GM21447 (cell line): ENCODE data around the gene DGCR6.
"Not testable (repeated sequence)": the region's sequence is repeated elsewhere in the genome, so short reads cannot be mapped to it uniquely, and the experiment has no call there.

ENCODE experiments used
- ATAC-seq: cut with Tn5 transposase; IDR thresholded peaks from one replicate; pipeline ENCODE4 v1.9.1; 2021; ENCODE audit not compliant: unreplicated experiment

The DGCR6 gene

DNA sequence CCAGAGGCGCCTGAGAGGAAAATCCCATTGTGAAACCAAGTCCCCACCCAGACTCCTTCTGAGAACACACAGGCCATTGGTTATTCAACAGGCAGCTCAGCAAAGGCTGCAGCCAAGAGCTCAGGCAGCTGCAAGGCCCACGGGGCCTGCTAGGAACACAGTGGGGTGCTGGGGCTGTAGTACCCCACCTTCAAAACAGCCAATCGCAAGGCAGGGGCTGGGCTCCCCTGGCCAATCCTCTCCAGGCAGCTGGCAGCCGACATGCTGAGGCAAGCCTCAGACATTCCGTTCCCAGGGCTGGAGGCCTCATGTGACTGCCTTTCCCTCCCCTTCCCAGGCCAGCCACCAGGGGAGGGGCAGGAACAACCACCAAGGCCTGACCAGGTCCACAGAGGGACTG is 23.3 kb downstream of the DGCR6 start:
- ATAC-seq = no peak

DNA sequence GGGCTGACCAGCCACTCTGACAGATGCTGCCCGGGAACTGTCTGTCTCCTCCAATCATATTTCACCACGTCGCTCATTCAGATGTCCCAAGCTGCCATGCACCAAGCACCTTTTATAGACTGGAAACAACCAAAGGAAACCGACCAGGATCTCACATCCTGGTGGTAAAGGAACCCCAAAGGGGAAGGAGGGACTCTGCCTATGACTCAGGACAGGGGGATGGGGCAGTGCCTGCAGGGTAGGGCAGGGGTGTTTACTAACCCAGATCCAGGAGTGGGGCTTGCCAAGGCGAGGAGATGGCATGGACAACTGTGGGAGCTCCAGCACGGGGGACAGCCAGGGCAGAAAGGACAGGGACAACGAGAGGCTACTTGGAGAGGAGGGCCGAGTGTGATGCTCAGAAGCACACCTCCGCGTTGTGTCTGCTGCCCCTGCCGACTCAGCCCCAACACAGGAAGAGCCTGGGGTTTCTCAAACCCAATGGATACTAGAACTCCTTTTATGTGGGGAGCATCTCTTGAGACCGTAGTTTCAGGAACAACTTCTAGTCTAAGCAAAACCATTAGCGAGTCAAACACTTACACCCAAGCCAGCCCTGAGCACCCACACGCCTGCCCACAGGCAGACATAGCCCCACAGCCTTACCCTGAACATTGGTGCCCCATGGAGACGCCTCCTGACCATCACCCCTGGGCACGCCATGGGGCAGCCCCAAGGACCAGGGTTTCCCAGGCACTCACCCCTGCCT is 26.0 kb downstream of the DGCR6 start:
- ATAC-seq = no peak

DNA sequence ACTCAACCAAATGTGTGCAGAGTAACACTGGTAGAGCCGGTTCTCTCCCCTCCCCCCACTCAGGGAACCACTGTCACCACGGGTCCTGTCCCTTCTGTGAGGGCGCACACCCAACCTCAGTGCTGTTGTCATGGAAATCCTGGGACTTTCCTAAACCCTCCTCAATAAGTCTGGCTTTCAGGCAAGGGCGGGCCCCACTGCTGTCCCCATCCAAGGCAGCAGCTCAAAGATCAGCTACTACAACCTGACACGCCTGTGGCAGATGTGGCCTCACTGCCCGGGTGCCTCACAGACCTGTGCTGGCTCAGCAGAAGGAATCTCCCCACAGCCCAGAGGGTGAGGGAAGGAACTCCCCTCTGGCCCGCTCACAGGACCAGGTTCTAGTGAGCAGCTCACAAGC is 27.8 kb downstream of the DGCR6 start:
- no peak for ATAC-seq

DNA sequence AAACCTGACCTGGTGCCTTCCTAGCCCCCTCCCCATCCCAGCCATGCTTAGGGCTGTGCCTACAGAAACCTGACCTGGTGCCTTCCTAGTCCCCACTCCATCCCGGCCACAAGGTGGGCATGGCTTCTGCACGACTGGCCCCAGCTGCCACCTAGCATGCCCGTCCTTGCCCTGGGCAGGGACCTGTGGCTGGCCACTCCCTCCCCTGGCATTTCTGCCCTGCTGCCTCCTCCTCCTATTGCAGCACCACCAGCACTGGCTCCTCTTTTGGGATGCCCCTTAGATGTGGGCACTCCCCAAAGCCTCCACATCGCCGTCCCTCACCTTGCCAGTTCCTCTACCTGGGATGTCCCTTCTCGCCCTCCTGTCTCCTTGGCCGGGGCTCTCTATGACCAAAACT is 28.6 kb downstream of the DGCR6 start:
- not testable (repeated sequence) for ATAC-seq

DNA sequence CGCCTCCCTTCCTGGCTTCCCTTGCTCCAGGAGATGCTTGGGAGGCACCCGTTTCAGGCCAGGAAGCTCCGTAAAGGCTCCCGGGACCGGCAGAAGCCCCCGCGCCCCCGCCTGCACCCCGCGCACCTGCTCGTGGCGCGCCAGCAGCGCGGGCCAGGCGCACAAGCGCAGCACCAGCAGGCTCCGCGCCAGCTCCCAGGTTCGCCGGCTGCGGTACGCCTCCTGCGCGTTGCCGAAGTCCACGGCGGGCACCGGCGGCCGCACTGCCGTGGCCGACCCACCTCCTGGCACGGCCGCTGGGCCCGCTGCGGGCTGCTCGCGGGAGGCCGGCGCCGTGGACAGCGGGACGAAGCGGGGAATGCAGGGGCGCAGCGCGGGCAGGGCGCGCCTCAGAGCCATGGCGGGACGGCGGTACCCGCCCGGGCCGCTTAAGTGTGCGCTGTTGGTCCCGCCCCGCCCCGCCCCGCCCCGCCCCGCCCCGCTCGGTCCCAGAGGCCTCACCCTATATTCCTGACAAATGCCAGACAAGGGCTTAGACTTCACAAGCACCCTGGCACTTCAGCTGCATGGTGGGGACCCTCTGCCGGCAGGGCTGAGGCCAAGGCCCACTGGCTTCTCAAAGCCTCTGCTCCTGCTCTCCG is 29.9 kb downstream of the DGCR6 start, which contains the start of gene PRODH:
PRODH (minus strand) TSS at position 405 of the 641 bp plus-strand sequence; CDS start at position 399, 6 bp downstream.
- no peak for ATAC-seq

DNA sequence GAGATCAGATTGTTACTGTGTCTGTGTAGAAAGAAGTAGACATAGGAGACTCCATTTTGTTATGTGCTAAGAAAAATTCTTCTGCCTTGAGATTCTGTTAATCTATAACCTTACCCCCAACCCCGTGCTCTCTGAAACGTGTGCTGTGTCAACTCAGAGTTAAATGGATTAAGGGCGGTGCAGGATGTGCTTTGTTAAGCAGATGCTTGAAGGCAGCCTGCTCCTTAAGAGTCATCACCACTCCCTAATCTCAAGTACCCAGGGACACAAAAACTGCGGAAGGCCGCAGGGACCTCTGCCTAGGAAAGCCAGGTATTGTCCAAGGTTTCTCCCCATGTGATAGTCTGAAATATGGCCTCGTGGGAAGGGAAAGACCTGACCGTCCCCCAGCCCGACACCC is 32.6 kb downstream of the DGCR6 start:
- not testable (repeated sequence) for ATAC-seq

DNA sequence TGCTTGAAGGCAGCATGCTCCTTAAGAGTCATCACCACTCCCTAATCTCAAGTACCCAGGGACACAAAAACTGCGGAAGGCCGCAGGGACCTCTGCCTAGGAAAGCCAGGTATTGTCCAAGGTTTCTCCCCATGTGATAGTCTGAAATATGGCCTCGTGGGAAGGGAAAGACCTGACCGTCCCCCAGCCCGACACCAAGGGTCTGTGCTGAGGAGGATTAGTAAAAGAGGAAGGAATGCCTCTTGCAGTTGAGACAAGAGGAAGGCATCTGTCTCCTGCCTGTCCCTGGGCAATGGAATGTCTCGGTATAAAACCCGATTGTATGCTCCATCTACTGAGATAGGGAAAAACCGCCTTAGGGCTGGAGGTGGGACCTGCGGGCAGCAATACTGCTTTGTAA is 41.0 kb downstream of the DGCR6 start:
- not testable (repeated sequence) for ATAC-seq

DNA sequence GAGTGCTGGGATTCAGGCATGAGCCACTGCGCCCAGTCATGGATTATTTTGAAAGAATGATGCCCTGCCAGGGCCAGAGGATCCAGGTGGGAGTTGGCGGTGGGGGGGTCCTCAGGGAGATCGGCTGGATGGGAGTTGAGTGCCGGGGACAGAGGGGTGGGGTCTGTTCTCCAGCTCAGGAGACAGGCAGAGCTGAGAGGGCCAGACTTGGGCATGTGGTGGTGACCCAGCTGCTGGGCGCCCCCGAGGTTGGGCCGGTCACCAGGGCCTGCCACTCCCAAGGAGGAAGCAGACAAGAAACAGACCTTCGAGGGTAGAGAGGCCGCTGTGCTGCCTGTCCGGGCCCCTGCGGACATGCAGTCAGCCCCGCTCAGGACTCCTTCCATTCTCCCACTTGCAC is 41.8 kb downstream of the DGCR6 start:
- no peak for ATAC-seq

DNA sequence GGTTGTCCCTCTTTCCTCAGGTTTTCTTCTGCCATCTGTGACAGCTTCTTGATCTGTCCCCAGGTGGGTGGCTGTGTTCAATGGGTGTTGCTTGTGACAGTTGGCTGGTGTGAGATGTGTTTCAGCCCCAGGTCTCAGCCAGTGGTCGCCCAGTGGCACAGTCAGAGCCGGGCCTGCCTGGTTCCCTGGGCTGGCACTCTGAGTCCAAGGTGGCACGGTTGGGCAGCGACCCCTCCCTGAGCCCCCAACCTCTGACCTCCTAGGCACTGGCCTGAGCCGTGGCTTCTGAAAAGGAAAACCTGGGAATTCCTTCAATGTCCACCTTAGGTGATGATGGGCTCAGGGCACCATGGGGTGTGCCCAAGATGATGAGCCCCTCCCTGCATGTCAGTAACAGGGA is 44.0 kb downstream of the DGCR6 start:
- no peak for ATAC-seq

DNA sequence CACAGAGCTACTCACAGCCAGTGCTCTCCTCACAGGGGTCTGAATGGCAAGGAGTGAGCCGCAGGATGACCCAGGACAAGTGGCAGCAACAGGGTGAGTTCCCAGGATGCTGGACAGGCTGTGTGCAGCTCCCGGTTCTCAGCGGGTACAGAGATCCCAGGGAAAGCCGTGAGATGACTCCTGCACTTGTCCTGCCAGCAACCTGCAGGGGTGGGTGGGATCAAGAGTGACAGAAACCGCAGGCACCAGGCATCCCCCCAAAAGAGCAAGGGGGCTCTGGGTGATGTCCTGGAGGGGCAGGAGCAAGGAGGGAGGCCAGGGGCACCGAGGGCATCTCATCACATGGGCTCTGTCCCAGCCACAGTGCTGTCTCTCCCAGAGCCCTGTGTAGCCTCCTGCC is 45.9 kb downstream of the DGCR6 start:
- ATAC-seq = no peak

DNA sequence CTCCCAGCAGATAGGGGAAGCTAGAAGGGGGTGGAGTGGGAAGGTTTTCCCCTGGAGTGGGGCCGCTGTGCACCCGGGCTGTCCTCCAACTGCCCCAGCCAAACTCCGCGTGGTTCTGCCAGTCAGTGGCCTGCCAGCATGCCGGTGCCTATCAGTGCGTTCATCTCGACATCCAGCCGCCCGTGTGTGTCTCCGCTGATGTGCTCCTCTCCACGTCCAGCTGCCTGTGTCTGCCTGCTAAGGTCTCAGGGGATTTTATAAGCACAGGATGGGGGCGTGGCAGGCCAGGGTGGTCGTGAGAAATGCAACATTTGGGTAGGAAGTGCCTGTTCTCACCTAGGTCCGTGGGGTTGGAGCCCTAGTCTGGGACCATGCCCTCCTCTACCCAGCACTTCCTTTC is 47.0 kb downstream of the DGCR6 start:
- not testable (repeated sequence) for ATAC-seq

DNA sequence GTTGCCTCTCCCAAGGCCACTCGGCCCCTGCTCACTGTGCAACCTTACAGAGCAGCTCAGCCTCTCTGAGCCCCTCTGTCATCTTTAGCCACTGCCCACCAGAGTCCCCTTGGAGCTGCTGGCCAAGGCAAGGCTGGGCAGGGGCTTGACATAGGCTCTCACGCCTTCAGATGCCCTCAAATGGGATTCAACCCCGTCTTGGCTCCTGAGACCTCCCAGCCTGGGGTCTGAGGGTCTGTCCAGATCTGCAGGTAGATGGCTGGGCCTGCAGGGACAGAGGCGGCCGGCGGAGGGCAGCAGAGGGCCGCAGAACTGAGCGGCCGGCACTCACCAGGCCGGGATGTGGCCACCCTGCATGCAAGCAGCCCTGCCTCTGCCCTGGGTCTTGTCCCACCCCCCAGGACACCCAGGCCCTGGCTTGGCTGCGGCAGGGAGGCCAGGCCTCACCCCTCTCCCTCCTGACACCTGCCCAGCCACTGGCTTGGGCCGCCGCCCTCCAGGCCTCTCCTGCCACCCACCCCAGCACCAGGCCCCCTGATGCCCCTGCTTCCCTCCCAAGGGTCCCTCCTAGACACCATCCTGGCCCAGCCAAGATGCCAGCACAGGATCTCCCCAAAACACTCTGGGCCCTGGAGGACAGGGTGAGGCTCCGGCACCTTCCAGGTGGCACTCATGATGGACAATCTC is 48.3 kb downstream of the DGCR6 start:
- ATAC-seq = not testable (repeated sequence)

DNA sequence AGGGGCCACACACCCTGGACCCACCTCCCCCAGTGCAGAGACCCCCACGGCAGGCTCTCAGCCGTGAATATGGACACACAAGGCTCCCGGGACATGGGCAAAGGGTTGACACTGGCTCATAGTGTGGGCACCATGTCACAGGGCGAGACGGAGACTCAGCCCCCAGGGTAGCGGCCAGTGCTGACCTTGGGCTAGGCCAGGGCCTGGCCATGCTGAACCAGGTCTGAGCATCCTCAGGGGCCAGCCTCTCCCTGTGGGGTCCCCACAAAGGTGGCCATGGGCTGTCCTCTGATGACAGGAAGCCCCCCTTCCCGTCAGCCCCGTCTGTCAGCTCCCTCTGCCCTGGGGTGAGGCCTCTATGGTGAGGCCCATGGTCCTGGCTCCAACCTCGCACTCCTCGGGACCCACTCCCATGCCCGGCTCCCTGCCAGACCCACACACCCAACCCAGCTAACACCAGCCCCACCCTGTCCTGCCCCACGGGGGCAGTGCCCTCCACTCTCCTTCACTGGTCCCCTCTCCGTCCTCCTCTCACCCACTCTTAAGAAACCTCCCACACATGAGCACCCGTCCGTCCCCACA is 49.0 kb downstream of the DGCR6 start:
- no peak for ATAC-seq

DNA sequence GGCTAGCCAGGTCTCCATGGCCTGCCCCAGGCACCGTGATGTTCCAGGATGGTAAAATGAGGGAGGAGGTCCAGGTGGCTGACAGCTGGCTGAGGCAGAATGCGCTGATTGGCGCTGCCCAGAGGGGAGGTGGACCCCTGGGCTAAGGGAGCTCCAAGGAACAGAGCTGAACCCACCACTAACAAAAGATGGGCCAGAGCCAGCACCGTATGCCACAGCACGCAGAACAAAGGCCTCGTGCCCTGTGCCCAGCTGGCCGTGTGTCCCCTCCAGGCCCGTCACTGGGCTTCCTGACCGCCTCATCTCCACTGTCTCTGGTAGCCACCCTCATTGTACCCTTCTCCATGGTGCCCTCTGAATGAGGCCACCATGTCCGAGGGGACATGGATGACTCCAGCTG is 49.6 kb downstream of the DGCR6 start:
- ATAC-seq = no peak

DNA sequence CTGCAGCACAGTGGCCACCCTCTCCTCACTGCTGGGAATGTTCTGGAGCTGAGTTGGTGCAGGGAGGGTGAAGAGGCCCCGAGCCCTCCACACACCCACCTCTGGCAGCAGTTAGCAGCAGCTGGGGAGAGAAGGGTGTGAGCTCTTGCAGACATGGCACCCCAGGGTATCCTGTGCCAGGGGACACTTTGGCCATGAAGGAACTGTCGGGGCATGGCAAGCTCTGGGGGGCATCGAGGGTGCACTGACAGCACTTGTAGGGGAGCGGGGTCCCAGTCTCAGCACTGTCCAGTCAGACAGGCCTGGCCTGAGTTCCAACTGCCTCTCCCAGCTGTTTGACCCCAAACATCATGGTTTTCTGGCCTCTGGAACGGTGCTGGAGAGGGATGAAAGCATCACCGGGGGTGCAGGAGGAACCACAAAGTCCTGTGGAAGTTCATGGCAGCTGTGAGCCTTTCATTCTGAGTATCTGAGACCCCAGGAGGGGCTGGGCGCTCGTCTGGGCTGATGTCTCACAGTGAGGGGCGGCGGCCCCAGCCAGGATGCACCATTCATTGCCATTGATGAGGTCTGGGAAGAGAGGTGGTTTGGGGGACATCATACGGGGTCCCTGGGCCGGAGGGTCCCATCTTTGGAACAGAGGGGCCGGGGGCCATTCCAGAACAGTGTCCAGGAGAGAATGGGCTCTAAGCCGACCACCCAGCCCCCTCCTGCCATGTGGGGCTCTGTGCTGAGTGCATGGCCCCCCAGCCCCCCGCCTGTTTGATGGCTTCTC is 50.2 kb downstream of the DGCR6 start:
- ATAC-seq = not testable (repeated sequence)

DNA sequence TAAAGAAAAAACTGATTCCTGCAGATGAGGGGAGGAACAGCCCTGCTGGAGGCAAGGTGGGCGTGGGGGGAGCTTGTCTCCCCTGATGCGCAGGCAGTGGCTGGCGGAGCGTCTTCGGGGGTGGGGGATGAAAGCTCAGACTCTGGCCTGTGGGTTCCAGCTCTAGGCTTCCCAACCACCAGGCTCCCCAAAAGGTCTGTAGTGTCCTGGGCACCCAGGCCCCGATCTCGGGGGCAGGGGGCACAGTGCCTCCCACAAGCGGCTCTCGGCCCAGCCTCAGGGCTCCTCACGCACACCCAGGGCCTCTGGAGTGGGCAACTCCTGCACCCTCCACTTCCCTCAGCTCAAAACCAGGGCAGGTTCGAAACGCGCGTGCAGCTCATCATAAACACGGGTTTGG is 50.8 kb downstream of the DGCR6 start:
- not testable (repeated sequence) for ATAC-seq

DNA sequence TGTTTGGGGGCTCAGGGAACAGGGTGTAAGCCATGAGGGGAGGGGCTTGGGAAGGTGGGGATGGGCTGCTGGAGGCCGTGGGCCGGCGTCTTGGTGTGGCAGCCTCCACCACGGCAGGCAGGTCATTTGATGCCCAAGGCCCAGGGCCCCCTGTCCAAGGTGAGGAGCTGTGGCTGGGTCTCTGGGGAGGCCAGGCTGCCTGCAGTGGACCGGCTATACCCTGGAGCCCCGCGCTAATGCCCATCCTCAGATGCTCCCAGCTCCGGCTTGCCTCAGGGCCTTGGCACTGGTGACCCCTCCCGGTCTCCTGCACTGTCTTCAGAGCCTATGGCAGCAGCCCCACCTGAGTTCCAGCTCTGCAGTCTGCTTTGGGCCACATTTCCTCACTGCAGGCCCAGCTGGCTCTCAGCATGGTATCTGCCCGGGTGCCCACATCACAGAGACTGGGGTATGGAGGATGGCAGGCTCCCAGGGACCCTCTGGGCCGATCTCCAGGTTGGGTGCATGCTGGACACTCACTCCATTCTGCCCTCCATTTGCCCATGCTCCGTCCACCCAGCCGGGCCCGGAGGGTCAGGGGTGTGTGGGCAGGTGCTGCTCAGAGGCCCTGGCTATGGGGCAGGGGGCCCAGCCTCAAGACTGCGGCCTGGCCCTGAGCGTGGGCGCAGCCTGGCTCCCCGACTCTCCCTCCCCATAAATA is 51.7 kb downstream of the DGCR6 start:
- ATAC-seq = not testable (repeated sequence)

DNA sequence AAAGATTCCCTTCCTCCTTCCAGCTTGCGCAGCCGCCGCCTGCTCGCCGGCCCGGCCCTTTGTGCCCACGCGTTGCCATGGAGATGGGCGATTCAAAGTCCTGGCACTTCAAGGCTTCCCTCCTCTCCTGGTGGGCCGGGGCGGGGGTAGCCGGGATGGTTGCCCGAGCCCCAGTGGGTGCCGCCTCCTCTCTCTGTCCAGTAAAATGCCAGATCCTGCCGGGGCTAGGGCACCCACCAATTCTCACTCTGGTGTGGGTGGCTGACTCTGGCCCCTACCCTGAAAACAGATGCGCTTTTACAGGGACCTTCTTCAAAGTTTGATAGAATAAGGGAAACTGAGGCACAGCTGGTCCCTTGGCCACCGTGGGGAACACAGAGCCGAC is 52.2 kb downstream of the DGCR6 start:
- ATAC-seq = not testable (repeated sequence)

DNA sequence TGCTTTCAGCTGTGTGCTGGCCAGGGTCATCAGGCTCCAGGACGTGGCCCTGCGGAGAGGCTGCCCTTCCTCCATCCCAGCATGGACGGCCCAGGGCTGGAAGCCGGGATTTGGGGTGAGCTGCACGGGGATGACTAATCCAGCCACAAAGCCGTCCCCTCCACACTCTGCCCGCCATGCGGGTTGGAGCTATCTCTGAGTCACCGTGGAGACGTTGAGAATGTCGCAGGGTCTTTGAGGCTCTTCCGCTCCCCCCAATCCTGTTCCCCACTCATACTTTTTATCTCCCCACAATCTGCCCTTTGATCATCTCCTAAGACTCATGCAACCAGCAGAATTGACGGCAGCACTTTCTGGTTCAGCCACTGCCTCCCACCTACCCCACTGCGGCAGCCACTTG is 52.6 kb downstream of the DGCR6 start:
- ATAC-seq = not testable (repeated sequence)

DNA sequence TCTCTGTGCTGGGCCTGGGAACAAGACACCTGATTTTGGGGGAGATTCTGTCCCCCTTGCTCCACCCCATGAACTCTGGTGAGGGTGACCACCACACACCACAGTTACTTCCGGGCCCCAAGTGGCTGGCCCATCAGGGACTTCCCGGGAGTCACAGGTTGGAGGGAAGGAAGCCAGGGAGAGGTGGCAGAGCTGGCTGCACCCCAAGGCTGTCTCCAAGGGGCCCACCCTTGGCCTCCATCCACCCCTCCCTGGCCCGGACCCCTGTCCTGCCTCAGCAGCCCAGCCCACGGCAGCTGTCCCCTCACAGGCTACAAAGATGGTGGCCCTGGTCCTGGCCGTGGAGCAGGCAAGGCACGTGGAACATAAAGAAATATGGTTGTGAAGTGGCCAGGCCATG is 53.1 kb downstream of the DGCR6 start:
- ATAC-seq = not testable (repeated sequence)
